ENCODE measurements around the gene TRIM14.

TRIM14 gene

GRCh38 chr9:98071737-98072136 is 47.3 kb downstream of the TRIM14 start:
- H3K4me3 ChIP-seq (ENCODE audit: control insufficient read depth, low read depth, low read length): no peak overlapping the region
- TF ChIP-seq CTCF (IDR thresholded peaks at IDR 0.05; ENCODE audit: control insufficient read depth, insufficient read depth, low read depth, low read length, missing control alignments): no peak
- DNase-seq (ENCODE audit: low read depth): no peak

DNA sequence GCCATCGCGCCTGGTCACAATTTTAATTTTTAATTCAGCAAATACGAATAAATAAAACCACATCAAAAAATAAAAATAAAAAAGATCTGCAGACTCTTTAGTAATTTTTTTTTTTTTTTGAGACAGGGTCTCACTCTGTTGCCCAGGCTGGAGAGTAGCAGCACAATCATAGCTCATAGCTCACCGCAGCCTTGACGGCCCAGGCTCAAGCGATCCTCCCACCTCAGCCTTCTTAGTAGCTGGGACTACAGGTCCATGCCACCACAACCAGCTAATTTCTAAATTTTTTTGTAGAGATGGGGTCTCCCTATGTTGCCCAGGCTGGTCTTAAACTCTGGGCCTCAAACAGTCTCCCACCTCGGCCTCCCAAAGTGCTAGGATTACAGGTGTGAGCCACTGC is 48.3 kb downstream of the TRIM14 start:
- H3K4me3 ChIP-seq (ENCODE audit: control insufficient read depth, low read depth, low read length): no peak overlapping the region
- TF ChIP-seq CTCF (IDR thresholded peaks at IDR 0.05; ENCODE audit: control insufficient read depth, insufficient read depth, low read depth, low read length, missing control alignments): no peak
- no peak for DNase-seq (ENCODE audit: low read depth)

GRCh38 chr9:98069551-98069950 is 49.5 kb downstream of the TRIM14 start:
- no peak for TF ChIP-seq CTCF (IDR thresholded peaks at IDR 0.05; ENCODE audit: control insufficient read depth, insufficient read depth, low read depth, low read length, missing control alignments)
- no peak for DNase-seq (ENCODE audit: low read depth)
- H3K4me3 ChIP-seq (ENCODE audit: control insufficient read depth, low read depth, low read length): no peak overlapping the region

- no peak overlapping the region for H3K4me3 ChIP-seq (ENCODE audit: control insufficient read depth, low read depth, low read length)
- DNase-seq (ENCODE audit: low read depth): no peak
- no peak for TF ChIP-seq CTCF (IDR thresholded peaks at IDR 0.05; ENCODE audit: control insufficient read depth, insufficient read depth, low read depth, low read length, missing control alignments)
Measured at GRCh38 chr9:98067184-98067583, 51.8 kb downstream of the TRIM14 start.

GRCh38 chr9:98066235-98066634 is 52.8 kb downstream of the TRIM14 start:
- no peak overlapping the region for H3K4me3 ChIP-seq (ENCODE audit: control insufficient read depth, low read depth, low read length)
- DNase-seq (ENCODE audit: low read depth): no peak
- no peak for TF ChIP-seq CTCF (IDR thresholded peaks at IDR 0.05; ENCODE audit: control insufficient read depth, insufficient read depth, low read depth, low read length, missing control alignments)

- TF ChIP-seq CTCF (IDR thresholded peaks at IDR 0.05; ENCODE audit: control insufficient read depth, insufficient read depth, low read depth, low read length, missing control alignments): no peak
- H3K4me3 ChIP-seq (ENCODE audit: control insufficient read depth, low read depth, low read length): no peak overlapping the region
- no peak for DNase-seq (ENCODE audit: low read depth)
Measured at GRCh38 chr9:98064623-98065392, 54.2 kb downstream of the TRIM14 start.

All from AG09309 (cell line).